HG03439 (cell line): Measurements from ENCODE around the gene ARL17B.
"Not testable (repeated sequence)": the region's sequence is repeated elsewhere in the genome, so short reads cannot be mapped to it uniquely, and the experiment has no call there.

Experiments
- ATAC-seq: cut with Tn5 transposase; IDR thresholded peaks from one replicate; pipeline ENCODE4 v1.9.1; 2021; ENCODE audit warnings: mild to moderate bottlenecking, moderate library complexity; ENCODE audit not compliant: unreplicated experiment

ARL17B gene

GRCh38 chr17:46361755-46362154 lies at the start of gene ARL17B:
Gene ARL17B (minus strand): TSS chr17:46361766. CDS start chr17:46358397, 3,369 bp downstream.
- peak; percentile 86 for ATAC-seq

GRCh38 chr17:46409864-46410263 lies 48.3 kb upstream of the ARL17B start:
- not testable (repeated sequence) for ATAC-seq

- not testable (repeated sequence) for ATAC-seq
These were observed 45.6 kb upstream of the ARL17B start for GRCh38 chr17:46407155-46407554.

- not testable (repeated sequence) for ATAC-seq
These were observed 39.6 kb upstream of the ARL17B start for GRCh38 chr17:46401033-46401787.

GRCh38 chr17:46400543-46400942 lies 39.0 kb upstream of the ARL17B start:
- not testable (repeated sequence) for ATAC-seq

- not testable (repeated sequence) for ATAC-seq
These were observed 38.4 kb upstream of the ARL17B start for GRCh38 chr17:46399993-46400392.

- not testable (repeated sequence) for ATAC-seq
These were observed 34.7 kb upstream of the ARL17B start for GRCh38 chr17:46396292-46396691.

- not testable (repeated sequence) for ATAC-seq
These were observed 32.1 kb upstream of the ARL17B start for GRCh38 chr17:46393702-46394101.

GRCh38 chr17:46385491-46385890 lies 23.9 kb upstream of the ARL17B start:
- not testable (repeated sequence) for ATAC-seq

GRCh38 chr17:46383118-46383517 lies 21.6 kb upstream of the ARL17B start:
- ATAC-seq, result not testable (repeated sequence)

GRCh38 chr17:46373418-46373817 lies 11.9 kb upstream of the ARL17B start:
- peak; percentile 35 for ATAC-seq

GRCh38 chr17:46372236-46373229 lies 11.0 kb upstream of the ARL17B start:
- ATAC-seq, result peak; percentile 68

- ATAC-seq, result not testable (repeated sequence)
These were observed 6.0 kb upstream of the ARL17B start for GRCh38 chr17:46367520-46367919.

- ATAC-seq, result peak; percentile 45
These were observed 326 bp downstream of the ARL17B start for GRCh38 chr17:46361145-46361735.

- ATAC-seq, result not testable (repeated sequence)
These were observed 7.7 kb downstream of the ARL17B start for GRCh38 chr17:46353856-46354255.

- ATAC-seq, result not testable (repeated sequence)
These were observed 12.5 kb downstream of the ARL17B start for GRCh38 chr17:46349060-46349459.

- not testable (repeated sequence) for ATAC-seq
These were observed 13.2 kb downstream of the ARL17B start for GRCh38 chr17:46348345-46348744.

- ATAC-seq, result not testable (repeated sequence)
These were observed 19.4 kb downstream of the ARL17B start for GRCh38 chr17:46342131-46342530.

- ATAC-seq, result not testable (repeated sequence)
These were observed 20.3 kb downstream of the ARL17B start for GRCh38 chr17:46341220-46341619.

- not testable (repeated sequence) for ATAC-seq
These were observed 66.7 kb downstream of the ARL17B start, which contains the start of gene LRRC37A for GRCh38 chr17:46294831-46295230. Gene LRRC37A (plus strand): TSS chr17:46295131. CDS start chr17:46295134, 3 bp downstream.

GRCh38 chr17:46291618-46292017 lies 69.9 kb downstream of the ARL17B start:
- ATAC-seq, result not testable (repeated sequence)
